Measurements from ENCODE around the gene STAG1.
"Not testable (repeated sequence)": the region's sequence is repeated elsewhere in the genome, so short reads cannot be mapped to it uniquely, and the experiment has no call there.

The STAG1 gene

GRCh38 chr3:136612512-136612911 lies 139.7 kb downstream of the STAG1 start:
- no peak for DNase-seq (ENCODE audit: low read depth in 1 of 2, low spot score in 1 of 2)
- H3K27me3 ChIP-seq (ENCODE audit: insufficient read depth, poor library complexity, severe bottlenecking): no peaks in the 10 kb centered on the region
- TF ChIP-seq REST (IDR thresholded peaks at IDR 0.05; ENCODE audit: insufficient replicate concordance, low read depth) (no peak), CTCF (IDR thresholded peaks at IDR 0.05; ENCODE audit: insufficient read depth, low read length) (no peak), POLR2AphosphoS5 (IDR thresholded peaks at IDR 0.05; ENCODE audit: low read depth) (no peak), GABPA (IDR thresholded peaks at IDR 0.05; ENCODE audit: low read depth) (no peak), SPI1 (IDR thresholded peaks at IDR 0.05; ENCODE audit: borderline replicate concordance, low read depth) (no peak)
- no peak overlapping the region for H3K27ac ChIP-seq (replicated peaks)
- no peak overlapping the region for H3K4me3 ChIP-seq (replicated peaks; ENCODE audit: insufficient read depth, low read length)

- no peaks in the 10 kb centered on the region for H3K27me3 ChIP-seq (ENCODE audit: insufficient read depth, poor library complexity, severe bottlenecking)
- no peak overlapping the region for H3K4me3 ChIP-seq (replicated peaks; ENCODE audit: insufficient read depth, low read length)
Measured at GRCh38 chr3:136606990-136607389, 145.2 kb downstream of the STAG1 start.

GRCh38 chr3:136606216-136606615 lies 146.0 kb downstream of the STAG1 start:
- H3K27me3 ChIP-seq (ENCODE audit: insufficient read depth, poor library complexity, severe bottlenecking); H3K27ac ChIP-seq (replicated peaks); H3K4me3 ChIP-seq (replicated peaks; ENCODE audit: insufficient read depth, low read length); DNase-seq (ENCODE audit: low read depth in 1 of 2, low spot score in 1 of 2): not testable (repeated sequence)

More at GRCh38 chr3:136606990-136607389, 145.2 kb downstream of the STAG1 start:
- no peak for TF ChIP-seq POLR2AphosphoS5 (IDR thresholded peaks at IDR 0.05; ENCODE audit: low read depth)
- no peak for TF ChIP-seq CTCF (IDR thresholded peaks at IDR 0.05; ENCODE audit: insufficient read depth, low read length)
- no peak for TF ChIP-seq SPI1 (IDR thresholded peaks at IDR 0.05; ENCODE audit: borderline replicate concordance, low read depth)
- no peak for TF ChIP-seq GABPA (IDR thresholded peaks at IDR 0.05; ENCODE audit: low read depth)
- TF ChIP-seq REST (IDR thresholded peaks at IDR 0.05; ENCODE audit: insufficient replicate concordance, low read depth): no peak
- H3K27ac ChIP-seq (replicated peaks): no peak overlapping the region
- no peak for DNase-seq (ENCODE audit: low read depth in 1 of 2, low spot score in 1 of 2)

GRCh38 chr3:136604961-136605360 lies 147.2 kb downstream of the STAG1 start:
- H3K27me3 ChIP-seq (ENCODE audit: insufficient read depth, poor library complexity, severe bottlenecking): no peaks in the 10 kb centered on the region
- H3K27ac ChIP-seq (replicated peaks): no peak overlapping the region
- no peak overlapping the region for H3K4me3 ChIP-seq (replicated peaks; ENCODE audit: insufficient read depth, low read length)
- DNase-seq (ENCODE audit: low read depth in 1 of 2, low spot score in 1 of 2): no peak
- TF ChIP-seq GABPA (IDR thresholded peaks at IDR 0.05; ENCODE audit: low read depth): no peak
- TF ChIP-seq CTCF (IDR thresholded peaks at IDR 0.05; ENCODE audit: insufficient read depth, low read length): no peak
- TF ChIP-seq SPI1 (IDR thresholded peaks at IDR 0.05; ENCODE audit: borderline replicate concordance, low read depth): no peak
- TF ChIP-seq REST (IDR thresholded peaks at IDR 0.05; ENCODE audit: insufficient replicate concordance, low read depth): no peak
- TF ChIP-seq POLR2AphosphoS5 (IDR thresholded peaks at IDR 0.05; ENCODE audit: low read depth): no peak
